Stomach (tissue), 4 donors: Measurements from ENCODE around the gene PBXIP1.

Source experiments
- CTCF ChIP-seq, 7 experiments: fragments of 450-650 bp in 4 of 7; fragments of 200-600 bp in 3 of 7; sonication (generic) in 3 of 7; IDR thresholded peaks; one replicate each; pipeline ENCODE4 v1.5.1; 2016 to 2019; ENCODE audit warnings: antibody characterized with exemption in 7 of 7, control low read depth in 2 of 7, mild to moderate bottlenecking in 1 of 7
- POLR2A ChIP-seq, 4 donors: fragments of 450-650 bp; IDR thresholded peaks; one replicate each; pipeline ENCODE4 v1.6.1; 2016; ENCODE audit warnings: antibody characterized with exemption in 4 of 4, control low read depth in 2 of 4, mild to moderate bottlenecking in 1 of 4, moderate library complexity in 1 of 4
- POLR2AphosphoS5 ChIP-seq, 3 donors: sonication (generic); formaldehyde crosslinking; IDR thresholded peaks; one replicate each; pipeline ENCODE4 v1.6.1; 2016; ENCODE audit warnings: antibody characterized with exemption in 3 of 3

- TF ChIP-seq CTCF (IDR thresholded peaks at IDR 0.05): no peak
- no peak for TF ChIP-seq POLR2AphosphoS5 (IDR thresholded peaks at IDR 0.05)
- TF ChIP-seq POLR2A (IDR thresholded peaks at IDR 0.05): no peak
Measured at GRCh38 chr1:154913273-154913672, 42.6 kb downstream of the PBXIP1 start.
